GM12878 (cell line): ENCODE data around the gene YWHAQ. TPM values are rescaled to one million over a fixed set of nuclear protein-coding genes. Genes with fewer than 3 reads are reported as not detected.

ENCODE experiments used
- ATAC-seq: fragments of 200-7000 bp; cut with Tn5 transposase; 3 replicates; pipeline ENCODE4 v1.9.1; 2020; ENCODE audit warnings: mild to moderate bottlenecking, moderate library complexity
- BruUV-seq: library from RNA; stranded (reverse); fragments of 400-500 nt; replicated peaks from 2 replicates; lab custom pipeline; 2021; lab: Mats Ljungman, UMichigan
- CTCF ChIA-PET: fragments of 300-600 bp; sonication (Branson Sonifier 250); formaldehyde crosslinking; extraction: SDS; loops from one replicate; lab custom pipeline; 2021; ENCODE audit warnings: inconsistent platforms; lab: Yijun Ruan, JAX
- POLR2A ChIA-PET: fragments of 350-600 bp; formaldehyde crosslinking; extraction: SDS; loops from one replicate; lab custom pipeline; 2021; ENCODE audit warnings: inconsistent platforms; lab: Charles Lee
- RAD21 ChIA-PET: fragments of 300-600 bp; sonication (Branson Sonifier 250); formaldehyde crosslinking; loops from one replicate; lab custom pipeline; 2023; ENCODE audit warnings: antibody characterized with exemption; ENCODE audit not compliant: unreplicated experiment; lab: Charles Lee
- SMC1A ChIA-PET: fragments of 300-600 bp; sonication (Branson Sonifier 250); formaldehyde crosslinking; loops from one replicate; lab custom pipeline; 2023; ENCODE audit not compliant: unreplicated experiment, uncharacterized antibody; lab: Charles Lee
- DNase-seq: peaks from one replicate; pipeline ENCODE4 v3.0.0-alpha.2; 2011; ENCODE audit warnings: low read depth, low spot score
- FAIRE-seq: peaks from 3 replicates; lab custom pipeline; 2011; peaks lifted over from hg19 to GRCh38; lab: Jason Lieb, UNC
- H2AFZ ChIP-seq: 2 replicates; pipeline ENCODE4 v1.6.0; 2011; ENCODE audit warnings: low read depth, low read length, control low read depth; ENCODE audit not compliant: control insufficient read depth
- H3K27ac ChIP-seq: 2 replicates; pipeline ENCODE4 v1.5.1; 2011; ENCODE audit warnings: control low read depth; ENCODE audit not compliant: control insufficient read depth, insufficient read depth
- H3K27me3 ChIP-seq, 2 experiments: replicated peaks in 1 of 2; 2 replicates each; pipeline versions ENCODE4 v1.6.0 to v1.6.1; 2011; ENCODE audit warnings: low read length in 1 of 2; ENCODE audit not compliant: control insufficient read depth in 2 of 2, insufficient read depth in 2 of 2
- H3K36me3 ChIP-seq, 2 experiments: 2 replicates each; pipeline ENCODE4 v1.5.1; 2011; ENCODE audit warnings: low read length in 1 of 2; ENCODE audit not compliant: control insufficient read depth in 2 of 2, insufficient read depth in 2 of 2
- H3K4me1 ChIP-seq: 2 replicates; pipeline ENCODE4 v1.6.1; 2011; ENCODE audit warnings: mild to moderate bottlenecking, low read length, moderate library complexity, mixed read lengths; ENCODE audit not compliant: control insufficient read depth, insufficient read depth
- H3K4me2 ChIP-seq: 2 replicates; pipeline ENCODE4 v1.6.0; 2011; ENCODE audit warnings: control low read depth; ENCODE audit not compliant: control insufficient read depth, insufficient read depth
- H3K4me3 ChIP-seq: fragments of 200-600 bp; sonication (generic); 2 replicates; pipeline ENCODE4 v1.5.1; 2016
- H3K79me2 ChIP-seq: 2 replicates; pipeline ENCODE4 v1.6.0; 2011; ENCODE audit warnings: low read length; ENCODE audit not compliant: control insufficient read depth, insufficient read depth
- H3K9ac ChIP-seq: 2 replicates; pipeline ENCODE4 v1.8.0; 2011; ENCODE audit warnings: low read length, control low read depth, mixed read lengths; ENCODE audit not compliant: control insufficient read depth, insufficient read depth
- H3K9me3 ChIP-seq: replicated peaks from 3 replicates; pipeline ENCODE4 v1.5.1; 2011; ENCODE audit warnings: mild to moderate bottlenecking, low read length; ENCODE audit not compliant: control insufficient read depth, insufficient read depth
- H4K20me1 ChIP-seq: 2 replicates; pipeline ENCODE4 v1.6.0; 2011; ENCODE audit not compliant: control insufficient read depth, insufficient read depth
- BHLHE40 ChIP-seq, 2 experiments: fragments of 450-650 bp in 1 of 2; IDR thresholded peaks; 2 replicates each; pipeline ENCODE4 v1.6.1; 2011 to 2017; ENCODE audit warnings: low read depth in 2 of 2, borderline replicate concordance in 1 of 2, improper control_type of control experiment in 1 of 2, low read length in 1 of 2, mild to moderate bottlenecking in 1 of 2
- BRCA1 ChIP-seq: IDR thresholded peaks from 2 replicates; pipeline ENCODE4 v1.6.1; 2011; ENCODE audit warnings: low read depth, low read length, improper control_type of control experiment
- CEBPB ChIP-seq, 2 experiments: fragments of 150-350 bp in 1 of 2; IDR thresholded peaks; 2 replicates each; pipeline ENCODE4 v1.6.1; 2012 to 2014; ENCODE audit warnings: low read depth in 2 of 2, low read length in 2 of 2, borderline replicate concordance in 1 of 2, inconsistent platforms in 1 of 2
- ESRRA ChIP-seq: IDR thresholded peaks from 2 replicates; pipeline ENCODE4 v1.6.1; 2012; ENCODE audit warnings: mild to moderate bottlenecking, low read length, improper control_type of control experiment
- FOXM1 ChIP-seq: IDR thresholded peaks from 2 replicates; pipeline ENCODE4 v1.6.1; 2012; ENCODE audit warnings: low read depth, mild to moderate bottlenecking, inconsistent platforms, low read length, moderate library complexity
- HDAC2 ChIP-seq: fragments of 200-600 bp; sonication (generic); IDR thresholded peaks from 2 replicates; pipeline ENCODE4 v1.6.1; 2017
- NFYA ChIP-seq: IDR thresholded peaks from 2 replicates; pipeline ENCODE4 v1.6.1; 2011; ENCODE audit warnings: low read depth, mild to moderate bottlenecking, low read length, improper control_type of control experiment, borderline replicate concordance
- NR2C1 ChIP-seq: fragments of 450-650 bp; IDR thresholded peaks from 2 replicates; pipeline ENCODE4 v1.6.1; 2017; ENCODE audit warnings: antibody characterized with exemption, mild to moderate bottlenecking, moderate library complexity
- RAD51 ChIP-seq: fragments of 450-650 bp; IDR thresholded peaks from 2 replicates; pipeline ENCODE4 v1.6.1; 2016; ENCODE audit warnings: moderate library complexity, mild to moderate bottlenecking, inconsistent platforms
- SIN3A ChIP-seq: IDR thresholded peaks from 2 replicates; pipeline ENCODE4 v1.6.1; 2012; ENCODE audit warnings: low read depth, low read length, improper control_type of control experiment
- SREBF2 ChIP-seq: IDR thresholded peaks from 2 replicates; pipeline ENCODE4 v1.6.1; 2012; ENCODE audit warnings: mild to moderate bottlenecking, low read length
- ZNF207 ChIP-seq: fragments of 450-650 bp; IDR thresholded peaks from 2 replicates; pipeline ENCODE4 v1.6.1; 2014; ENCODE audit warnings: antibody characterized with exemption, mild to moderate bottlenecking, borderline replicate concordance
- WGBS: methylation state at CpG from one replicate; pipeline ENCODE4 v1.1.6; 2016; ENCODE audit warnings: low lambda C conversion rate; ENCODE audit not compliant: insufficient replicate concordance, insufficient coverage; ENCODE audit errors: missing lambda C conversion rate; 5-methylcytosine and 5-hydroxymethylcytosine counted together
- in situ Hi-C: fragments of 300-500 bp; cut with MboI; formaldehyde crosslinking; loops from 9 replicates; pipeline ENCODE4 v1.14.3; 2018; ENCODE audit warnings: mixed read lengths
- intact Hi-C: fragments of 100-400 bp; cut with micrococcal nuclease; formaldehyde crosslinking; loops from one replicate; pipeline ENCODE4 v1.14.2; 2022; ENCODE audit not compliant: unreplicated experiment
- polyA plus RNA-seq, 11 experiments: library from polyadenylated mRNA; depleted of rRNA in 4 of 11; unstranded in 6 of 11; stranded (reverse) in 5 of 11; fragments of >200 nt; fragmentation: Nextera tagmentation in 4 of 11; fragmentation: Illumina TruSeq in 1 of 11; extraction: Ambion mirVana in 4 of 11; extraction: Trizol in 1 of 11; gene quantifications; 1 replicate in 1 of 11; 2 replicates in 10 of 11; pipeline versions ENCODE4 v1.2.1 to v1.2.3, GENCODE V29; 2011 to 2016; ENCODE audit warnings: inconsistent platforms in 2 of 11, missing spikeins in 2 of 11, low read depth in 1 of 11
- total RNA-seq, 4 experiments: library from RNA; depleted of rRNA in 3 of 4; stranded (reverse); fragments of >200 nt in 3 of 4; fragmentation: Illumina TruSeq in 1 of 4; extraction: Trizol in 1 of 4; gene quantifications; 2 replicates each; pipeline versions ENCODE4 v1.2.1 to v1.2.3, GENCODE V29; 2013 to 2021
- TF ChIP-seq, protein P1 (sequence below): fragments of 450-650 bp; IDR thresholded peaks from 2 replicates; pipeline ENCODE4 v1.6.1; 2017; ENCODE audit warnings: mild to moderate bottlenecking
- TF ChIP-seq, protein P2 (sequence below): IDR thresholded peaks from 2 replicates; pipeline ENCODE4 v1.6.1; 2012; ENCODE audit warnings: low read length, inconsistent platforms
- TF ChIP-seq, protein P3 (sequence below): IDR thresholded peaks from 2 replicates; pipeline ENCODE4 v1.6.1; 2012; ENCODE audit warnings: low read depth, low read length, improper control_type of control experiment
- TF ChIP-seq, protein P4 (sequence below): fragments of 450-650 bp; IDR thresholded peaks from 2 replicates; pipeline ENCODE4 v1.6.1; 2017; ENCODE audit warnings: mild to moderate bottlenecking, moderate library complexity

The YWHAQ gene
- total and polyA plus RNA-seq, 10 of the 15 experiments (the other 5 are each of a cell fraction or from before 2014, with no cell fraction given) = 63.0 to 515 (median 219) TPM

DNA sequence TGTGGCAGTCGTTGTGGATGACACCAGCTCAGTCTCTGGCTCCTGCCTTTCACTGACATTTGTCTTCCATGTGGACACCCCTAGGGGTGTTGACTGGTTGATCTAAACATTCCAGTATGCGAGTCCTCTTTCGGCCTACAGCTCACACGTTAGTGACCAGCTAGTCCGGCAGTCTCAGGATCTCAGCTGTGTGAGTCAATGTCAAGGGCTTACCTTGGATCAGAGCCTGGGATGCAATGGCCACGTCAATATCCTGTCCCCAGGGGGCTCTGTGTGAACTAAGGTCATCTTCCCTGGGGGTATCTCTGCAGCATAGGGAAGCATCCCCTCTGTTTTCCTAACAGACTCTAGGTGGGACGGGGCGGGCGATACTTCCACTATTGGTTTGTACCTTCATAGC, 35.1 kb upstream of the YWHAQ start (continued):
- TF ChIP-seq, protein P1, sequence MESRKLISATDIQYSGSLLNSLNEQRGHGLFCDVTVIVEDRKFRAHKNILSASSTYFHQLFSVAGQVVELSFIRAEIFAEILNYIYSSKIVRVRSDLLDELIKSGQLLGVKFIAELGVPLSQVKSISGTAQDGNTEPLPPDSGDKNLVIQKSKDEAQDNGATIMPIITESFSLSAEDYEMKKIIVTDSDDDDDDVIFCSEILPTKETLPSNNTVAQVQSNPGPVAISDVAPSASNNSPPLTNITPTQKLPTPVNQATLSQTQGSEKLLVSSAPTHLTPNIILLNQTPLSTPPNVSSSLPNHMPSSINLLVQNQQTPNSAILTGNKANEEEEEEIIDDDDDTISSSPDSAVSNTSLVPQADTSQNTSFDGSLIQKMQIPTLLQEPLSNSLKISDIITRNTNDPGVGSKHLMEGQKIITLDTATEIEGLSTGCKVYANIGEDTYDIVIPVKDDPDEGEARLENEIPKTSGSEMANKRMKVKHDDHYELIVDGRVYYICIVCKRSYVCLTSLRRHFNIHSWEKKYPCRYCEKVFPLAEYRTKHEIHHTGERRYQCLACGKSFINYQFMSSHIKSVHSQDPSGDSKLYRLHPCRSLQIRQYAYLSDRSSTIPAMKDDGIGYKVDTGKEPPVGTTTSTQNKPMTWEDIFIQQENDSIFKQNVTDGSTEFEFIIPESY = no peak
- no peak for TF ChIP-seq BRCA1
- TF ChIP-seq ESRRA = no peak
- TF ChIP-seq SIN3A = no peak
- no peak for TF ChIP-seq SREBF2
- TF ChIP-seq, protein P2, sequence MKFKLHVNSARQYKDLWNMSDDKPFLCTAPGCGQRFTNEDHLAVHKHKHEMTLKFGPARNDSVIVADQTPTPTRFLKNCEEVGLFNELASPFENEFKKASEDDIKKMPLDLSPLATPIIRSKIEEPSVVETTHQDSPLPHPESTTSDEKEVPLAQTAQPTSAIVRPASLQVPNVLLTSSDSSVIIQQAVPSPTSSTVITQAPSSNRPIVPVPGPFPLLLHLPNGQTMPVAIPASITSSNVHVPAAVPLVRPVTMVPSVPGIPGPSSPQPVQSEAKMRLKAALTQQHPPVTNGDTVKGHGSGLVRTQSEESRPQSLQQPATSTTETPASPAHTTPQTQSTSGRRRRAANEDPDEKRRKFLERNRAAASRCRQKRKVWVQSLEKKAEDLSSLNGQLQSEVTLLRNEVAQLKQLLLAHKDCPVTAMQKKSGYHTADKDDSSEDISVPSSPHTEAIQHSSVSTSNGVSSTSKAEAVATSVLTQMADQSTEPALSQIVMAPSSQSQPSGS = no peak

DNA sequence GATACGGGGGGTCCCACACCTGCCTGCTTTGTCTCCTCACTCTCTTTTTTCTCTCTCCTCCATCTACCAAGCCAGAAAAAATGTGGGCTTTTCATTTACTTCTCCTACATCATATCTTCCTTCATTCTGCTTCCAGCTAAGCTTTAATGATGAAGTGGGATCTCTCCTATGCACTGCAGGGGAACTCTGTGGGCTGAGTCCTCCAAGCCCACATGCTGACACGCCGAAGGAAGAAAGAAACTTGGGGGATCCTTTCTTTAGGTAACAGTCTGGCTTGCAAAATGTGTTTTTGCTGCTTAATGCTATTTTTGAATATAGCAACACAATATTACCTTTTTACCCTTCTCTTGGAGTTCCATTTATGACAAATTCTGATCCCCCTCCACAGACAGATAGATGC, 33.6 kb upstream of the YWHAQ start:
- Histone ChIP-seq H3K27me3 (no peaks in the 10 kb centered on the region), H3K9me3 (no peaks in the 10 kb centered on the region; the same call in 2 of the 3 replicates), H3K4me3 (no peak overlapping the region), H2AFZ (no peak overlapping the region), H3K27ac (no peak overlapping the region), H3K9ac (no peak overlapping the region), H3K4me2 (no peak overlapping the region), H3K4me1 (peaks cover 42% of the 10 kb centered on the region), H3K79me2 (no peaks in the 10 kb centered on the region), H3K36me3 (no peaks in the 10 kb centered on the region), H4K20me1 (no peaks in the 10 kb centered on the region)
- 98% methylated on average over 3 of the region's 3 CpGs for WGBS
- no peak for DNase-seq
- ChIA-PET POLR2A (interaction anchor here (0.5 kb wide), 1 partner anchor 21 kb away, joined by 5 read pairs; no protein-coding TSS in a partner anchor), RAD21 (no interaction called here), SMC1A (no interaction called here), CTCF (interaction anchor here (1.7 kb wide), 1 partner anchor 9 kb away, joined by 4 read pairs; no protein-coding TSS in a partner anchor)
- intact Hi-C loops = no loop called here
- FAIRE-seq = no peak
- no peak for ATAC-seq
- in situ Hi-C loops = no loop called here
- BruUV-seq = no TSS peak
- TF ChIP-seq NFYA (no peak), FOXM1 (no peak), BHLHE40 (IDR thresholded peaks at IDR 0.05; ENCODE audit: borderline replicate concordance in 1 of 2, low read depth in 2 of 2, low read length in 1 of 2) (no peak), RAD51 (no peak), CEBPB (IDR thresholded peaks at IDR 0.05; ENCODE audit: borderline replicate concordance in 1 of 2, low read depth in 2 of 2, low read length in 2 of 2) (no peak), HDAC2 (no peak), NR2C1 (no peak), ZNF207 (no peak)
- TF ChIP-seq, protein P3, sequence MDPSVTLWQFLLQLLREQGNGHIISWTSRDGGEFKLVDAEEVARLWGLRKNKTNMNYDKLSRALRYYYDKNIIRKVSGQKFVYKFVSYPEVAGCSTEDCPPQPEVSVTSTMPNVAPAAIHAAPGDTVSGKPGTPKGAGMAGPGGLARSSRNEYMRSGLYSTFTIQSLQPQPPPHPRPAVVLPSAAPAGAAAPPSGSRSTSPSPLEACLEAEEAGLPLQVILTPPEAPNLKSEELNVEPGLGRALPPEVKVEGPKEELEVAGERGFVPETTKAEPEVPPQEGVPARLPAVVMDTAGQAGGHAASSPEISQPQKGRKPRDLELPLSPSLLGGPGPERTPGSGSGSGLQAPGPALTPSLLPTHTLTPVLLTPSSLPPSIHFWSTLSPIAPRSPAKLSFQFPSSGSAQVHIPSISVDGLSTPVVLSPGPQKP = no peak
- TF ChIP-seq, protein P4, sequence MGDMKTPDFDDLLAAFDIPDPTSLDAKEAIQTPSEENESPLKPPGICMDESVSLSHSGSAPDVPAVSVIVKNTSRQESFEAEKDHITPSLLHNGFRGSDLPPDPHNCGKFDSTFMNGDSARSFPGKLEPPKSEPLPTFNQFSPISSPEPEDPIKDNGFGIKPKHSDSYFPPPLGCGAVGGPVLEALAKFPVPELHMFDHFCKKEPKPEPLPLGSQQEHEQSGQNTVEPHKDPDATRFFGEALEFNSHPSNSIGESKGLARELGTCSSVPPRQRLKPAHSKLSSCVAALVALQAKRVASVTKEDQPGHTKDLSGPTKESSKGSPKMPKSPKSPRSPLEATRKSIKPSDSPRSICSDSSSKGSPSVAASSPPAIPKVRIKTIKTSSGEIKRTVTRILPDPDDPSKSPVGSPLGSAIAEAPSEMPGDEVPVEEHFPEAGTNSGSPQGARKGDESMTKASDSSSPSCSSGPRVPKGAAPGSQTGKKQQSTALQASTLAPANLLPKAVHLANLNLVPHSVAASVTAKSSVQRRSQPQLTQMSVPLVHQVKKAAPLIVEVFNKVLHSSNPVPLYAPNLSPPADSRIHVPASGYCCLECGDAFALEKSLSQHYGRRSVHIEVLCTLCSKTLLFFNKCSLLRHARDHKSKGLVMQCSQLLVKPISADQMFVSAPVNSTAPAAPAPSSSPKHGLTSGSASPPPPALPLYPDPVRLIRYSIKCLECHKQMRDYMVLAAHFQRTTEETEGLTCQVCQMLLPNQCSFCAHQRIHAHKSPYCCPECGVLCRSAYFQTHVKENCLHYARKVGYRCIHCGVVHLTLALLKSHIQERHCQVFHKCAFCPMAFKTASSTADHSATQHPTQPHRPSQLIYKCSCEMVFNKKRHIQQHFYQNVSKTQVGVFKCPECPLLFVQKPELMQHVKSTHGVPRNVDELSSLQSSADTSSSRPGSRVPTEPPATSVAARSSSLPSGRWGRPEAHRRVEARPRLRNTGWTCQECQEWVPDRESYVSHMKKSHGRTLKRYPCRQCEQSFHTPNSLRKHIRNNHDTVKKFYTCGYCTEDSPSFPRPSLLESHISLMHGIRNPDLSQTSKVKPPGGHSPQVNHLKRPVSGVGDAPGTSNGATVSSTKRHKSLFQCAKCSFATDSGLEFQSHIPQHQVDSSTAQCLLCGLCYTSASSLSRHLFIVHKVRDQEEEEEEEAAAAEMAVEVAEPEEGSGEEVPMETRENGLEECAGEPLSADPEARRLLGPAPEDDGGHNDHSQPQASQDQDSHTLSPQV = no peak
